ENCODE measurements around the gene MRPS34.

The MRPS34 gene

DNA sequence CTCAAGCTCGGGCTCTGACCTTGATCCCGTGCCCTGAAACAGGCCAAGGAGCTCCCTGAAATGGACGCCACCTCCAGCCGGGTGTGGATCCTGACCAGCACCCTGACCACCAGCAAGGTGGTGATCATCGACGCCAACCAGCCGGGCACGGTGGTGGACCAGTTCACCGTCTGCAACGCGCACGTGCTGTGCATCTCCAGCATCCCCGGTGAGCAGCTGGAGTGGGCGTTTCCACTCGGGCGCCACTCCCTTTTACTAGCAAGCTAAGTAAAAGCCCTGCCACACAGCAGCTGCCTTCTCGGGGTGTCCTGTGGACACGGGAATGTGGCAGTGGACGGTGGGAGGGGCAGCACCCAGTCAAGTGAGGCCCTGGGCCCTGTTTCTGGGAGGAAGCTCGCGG is 8.0 kb downstream of the MRPS34 start:
- Histone ChIP-seq H3K4me2 (no peak overlapping the region), H3K9ac (no peak overlapping the region), H3K36me3 (peaks cover 78% of the 10 kb centered on the region), H3K27me3 (no peaks in the 10 kb centered on the region), H3K4me3 (no peak overlapping the region), H3K4me1 (peaks cover 47% of the 10 kb centered on the region), H3K27ac (peak overlapping the region; percentile 3; the same call in 1 of the 2 replicates), H3K9me3 (no peaks in the 10 kb centered on the region), H4K20me1 (peaks cover 56% of the 10 kb centered on the region)
- TF ChIP-seq Cebpa-rat (IDR thresholded peaks at IDR 0.05): no peak

DNA sequence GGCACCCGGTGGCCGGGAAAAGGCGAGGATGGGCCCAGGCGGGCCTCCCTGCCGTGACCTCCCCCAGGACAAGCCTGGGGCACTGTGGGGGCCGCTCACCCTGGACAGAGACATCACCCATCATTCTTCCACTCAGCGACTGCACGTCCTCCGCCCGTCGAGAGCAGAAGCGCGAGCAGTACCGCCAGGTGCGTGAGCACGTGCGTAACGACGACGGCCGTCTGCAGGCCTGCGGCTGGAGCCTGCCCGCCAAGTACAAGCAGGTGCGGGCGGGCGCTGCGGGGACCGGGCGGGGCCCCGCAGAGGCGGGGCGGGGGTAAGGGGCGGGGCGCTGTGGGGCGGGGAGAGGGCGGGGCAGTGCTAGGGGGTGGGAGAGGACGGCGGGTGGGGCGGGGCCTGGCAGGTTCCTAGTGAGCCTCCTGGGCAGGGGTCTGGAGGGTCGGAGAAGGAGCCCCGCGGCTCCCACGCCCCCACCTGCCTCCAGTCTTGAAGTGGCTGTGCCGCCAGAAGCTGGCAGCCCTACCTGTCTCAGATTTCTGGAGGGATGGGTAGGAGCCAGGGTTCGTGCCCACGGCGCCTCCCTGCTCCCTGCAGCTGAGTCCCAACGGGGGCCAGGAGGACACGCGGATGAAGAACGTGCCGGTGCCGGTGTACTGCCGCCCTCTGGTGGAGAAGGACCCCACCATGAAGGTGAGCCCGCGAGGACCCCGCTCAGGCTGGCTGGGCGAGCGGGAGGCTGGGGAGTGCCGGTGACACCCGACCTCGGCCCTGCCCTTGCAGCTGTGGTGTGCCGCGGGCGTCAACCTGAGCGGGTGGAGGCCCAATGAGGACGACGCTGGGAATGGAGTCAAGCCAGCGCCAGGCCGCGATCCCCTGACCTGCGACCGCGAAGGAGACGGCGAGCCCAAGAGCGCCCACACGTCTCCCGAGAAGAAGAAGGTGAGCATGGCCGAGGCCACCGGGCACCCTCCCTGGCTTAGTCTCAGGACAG is 9.1 kb downstream of the MRPS34 start:
- H3K4me2 ChIP-seq: peak overlapping the region; percentile 95
- H3K4me3 ChIP-seq: peak overlapping the region; percentile 58

DNA sequence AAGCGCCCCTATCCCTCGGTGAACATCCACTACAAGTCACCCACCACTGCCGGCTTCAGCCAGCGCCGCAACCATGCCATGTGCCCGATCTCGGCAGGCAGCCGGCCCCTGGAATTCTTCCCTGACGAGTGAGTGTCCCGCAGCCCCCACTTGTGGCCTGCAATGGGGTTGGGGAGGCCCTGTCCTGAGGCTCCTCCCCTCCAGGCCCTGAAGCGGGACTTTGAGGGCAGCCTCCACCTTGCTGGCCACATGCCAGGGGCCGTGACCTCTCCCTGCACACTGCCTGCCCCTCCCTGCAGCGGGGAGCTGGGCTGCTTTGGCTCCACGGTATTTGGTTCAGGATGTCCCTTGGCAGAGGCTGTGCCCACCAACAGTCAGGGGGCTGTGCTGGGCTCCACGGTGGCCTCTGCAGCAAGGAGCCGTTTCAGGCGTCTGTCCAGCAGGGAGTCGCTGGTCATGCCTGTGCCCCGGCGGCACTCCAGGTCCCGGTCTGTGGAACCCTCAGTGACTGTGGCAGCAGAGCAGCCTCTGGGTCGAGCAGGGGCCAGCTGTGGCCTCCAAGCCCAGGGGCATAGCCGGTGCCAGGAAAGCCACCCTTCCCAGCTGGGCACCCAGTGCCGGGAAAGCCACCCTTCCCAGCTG is 9.9 kb downstream of the MRPS34 start:
- peak overlapping the region; percentile 58 for H3K4me3 ChIP-seq

More for the DNA sequence above, 9.1 kb downstream of the MRPS34 start:
- Histone ChIP-seq H3K4me1 (peaks cover 51% of the 10 kb centered on the region), H3K9me3 (no peaks in the 10 kb centered on the region), H3K27ac (peak overlapping the region; percentile 87), H3K27me3 (no peaks in the 10 kb centered on the region), H3K36me3 (peaks cover 78% of the 10 kb centered on the region), H3K9ac (peak overlapping the region; percentile 73; the same call in 1 of the 2 replicates), H4K20me1 (peaks cover 56% of the 10 kb centered on the region)
- no peak for TF ChIP-seq Cebpa-rat (IDR thresholded peaks at IDR 0.05)

DNA sequence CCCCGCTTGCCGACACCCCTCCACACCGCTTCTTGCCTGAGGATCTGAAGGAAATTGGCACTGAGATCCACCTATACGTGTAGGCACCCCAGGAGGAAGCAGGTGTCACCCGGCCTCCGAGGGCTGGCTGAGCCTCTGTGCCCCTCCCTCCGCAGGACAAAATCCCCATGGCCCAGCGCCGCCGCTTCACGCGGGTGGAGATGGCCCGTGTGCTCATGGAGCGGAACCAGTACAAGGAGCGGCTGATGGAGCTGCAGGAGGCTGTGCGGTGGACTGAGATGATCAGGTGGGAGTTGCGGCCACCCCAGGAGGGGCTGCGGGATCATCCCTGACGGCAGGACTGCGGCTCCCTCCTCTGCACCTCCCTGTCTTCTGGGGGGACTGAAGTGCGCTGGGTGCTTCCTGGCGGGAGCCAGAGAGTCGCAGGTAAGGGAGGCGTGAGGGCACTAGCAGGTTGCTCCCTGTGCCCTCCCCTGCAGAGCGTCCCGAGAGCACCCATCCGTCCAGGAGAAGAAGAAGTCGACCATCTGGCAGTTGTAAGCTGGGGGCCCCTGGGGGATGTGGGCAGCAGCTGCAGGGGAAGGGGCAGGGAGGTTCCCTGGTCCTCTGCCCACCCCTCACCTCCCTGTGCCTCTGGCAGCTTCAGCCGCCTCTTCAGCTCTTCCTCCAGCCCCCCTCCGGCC is 10.6 kb downstream of the MRPS34 start:
- peaks cover 51% of the 10 kb centered on the region for H4K20me1 ChIP-seq
- H3K4me2 ChIP-seq: peak overlapping the region; percentile 95
- no peaks in the 10 kb centered on the region for H3K27me3 ChIP-seq

More for the DNA sequence above, 9.9 kb downstream of the MRPS34 start:
- H3K9me3 ChIP-seq: no peaks in the 10 kb centered on the region
- H3K9ac ChIP-seq: peak overlapping the region; percentile 73
- peaks cover 50% of the 10 kb centered on the region for H4K20me1 ChIP-seq
- TF ChIP-seq Cebpa-rat (IDR thresholded peaks at IDR 0.05): no peak
- peaks cover 51% of the 10 kb centered on the region for H3K4me1 ChIP-seq
- H3K36me3 ChIP-seq: peaks cover 78% of the 10 kb centered on the region
- H3K27ac ChIP-seq: peak overlapping the region; percentile 87
- H3K27me3 ChIP-seq: no peaks in the 10 kb centered on the region
- peak overlapping the region; percentile 95 for H3K4me2 ChIP-seq

DNA sequence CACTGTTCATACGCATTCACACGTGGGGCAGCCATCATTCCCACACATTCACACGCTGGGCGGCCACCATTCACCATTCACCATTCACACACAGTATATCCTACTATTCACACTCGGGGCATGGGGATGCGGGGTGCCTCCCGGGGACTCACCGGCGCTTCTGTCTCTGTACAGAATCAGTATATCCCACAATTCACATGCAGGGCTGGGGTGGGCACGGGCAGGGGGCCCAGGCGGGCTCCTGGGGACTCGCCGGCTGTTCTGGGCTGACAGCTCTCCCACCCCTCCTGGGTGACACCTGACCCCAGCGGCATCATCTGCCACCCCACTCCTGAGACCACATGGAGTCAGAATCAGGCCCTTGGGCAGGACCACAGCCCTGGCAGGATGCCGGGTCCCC is 11.2 kb downstream of the MRPS34 start:
- peak overlapping the region; percentile 58 for H3K4me3 ChIP-seq
- peaks cover 77% of the 10 kb centered on the region for H3K36me3 ChIP-seq
- H3K4me1 ChIP-seq: peaks cover 60% of the 10 kb centered on the region
- peak overlapping the region; percentile 87 for H3K27ac ChIP-seq
- H3K4me2 ChIP-seq: peak overlapping the region; percentile 95
- peak overlapping the region; percentile 73 for H3K9ac ChIP-seq
- H3K9me3 ChIP-seq: no peaks in the 10 kb centered on the region
- no peaks in the 10 kb centered on the region for H3K27me3 ChIP-seq
- no peak for TF ChIP-seq Cebpa-rat (IDR thresholded peaks at IDR 0.05)
- peaks cover 56% of the 10 kb centered on the region for H4K20me1 ChIP-seq

More for the DNA sequence above, 10.6 kb downstream of the MRPS34 start:
- Histone ChIP-seq H3K9ac (peak overlapping the region; percentile 73), H3K9me3 (no peaks in the 10 kb centered on the region), H3K4me1 (peaks cover 54% of the 10 kb centered on the region), H3K36me3 (peaks cover 78% of the 10 kb centered on the region), H3K27ac (peak overlapping the region; percentile 87), H3K4me3 (peak overlapping the region; percentile 58)
- no peak for TF ChIP-seq Cebpa-rat (IDR thresholded peaks at IDR 0.05)

DNA sequence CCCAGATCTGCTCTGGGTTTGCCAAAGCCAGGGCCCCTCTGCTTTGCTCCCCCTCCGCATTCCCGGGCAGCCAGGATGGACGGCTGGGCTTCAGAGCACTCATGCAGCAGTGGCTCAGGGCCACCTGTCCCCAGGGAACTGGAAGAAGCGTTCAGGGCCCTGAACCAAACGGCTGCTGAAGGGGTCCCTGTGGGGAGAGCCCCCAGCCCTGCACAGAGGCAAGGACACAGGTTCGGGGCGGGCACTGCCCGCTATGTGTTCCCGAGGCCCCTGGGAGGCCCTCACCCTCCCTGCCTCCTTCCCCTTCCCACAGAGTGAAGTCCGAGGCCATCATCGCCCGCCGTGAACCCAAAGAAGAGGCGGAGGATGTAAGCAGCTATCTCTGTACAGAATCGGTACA is 12.0 kb downstream of the MRPS34 start:
- Histone ChIP-seq H3K27me3 (no peaks in the 10 kb centered on the region), H3K4me2 (peak overlapping the region; percentile 95), H3K27ac (peak overlapping the region; percentile 64), H3K9ac (0 out of 2 replicates have a peak overlapping the region, but pooled peaks have one; percentile 29), H3K4me3 (no peak overlapping the region), H3K4me1 (peaks cover 61% of the 10 kb centered on the region), H3K36me3 (peaks cover 77% of the 10 kb centered on the region), H4K20me1 (peaks cover 62% of the 10 kb centered on the region), H3K9me3 (no peaks in the 10 kb centered on the region)
- TF ChIP-seq Cebpa-rat (IDR thresholded peaks at IDR 0.05): no peak

DNA sequence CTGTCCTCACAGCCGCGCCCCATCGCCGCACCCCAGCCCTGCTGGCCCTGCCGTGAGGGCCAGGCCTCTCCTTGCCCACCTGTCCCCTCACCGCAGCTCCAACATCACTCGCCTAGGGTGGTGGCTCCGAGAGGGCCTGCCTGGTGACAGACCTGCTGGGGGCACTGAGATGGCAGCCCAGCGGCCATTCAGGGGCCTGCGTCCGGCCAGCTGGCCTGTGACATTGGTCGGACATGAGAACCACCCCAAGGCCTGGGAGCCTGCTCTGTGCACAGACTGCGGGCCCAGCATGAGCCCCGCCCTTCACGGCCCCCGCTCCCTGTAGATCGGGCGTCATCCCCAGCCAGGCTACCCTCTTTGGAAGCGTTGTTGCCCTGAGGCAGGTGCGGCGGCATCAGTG is 13.4 kb downstream of the MRPS34 start:
- Histone ChIP-seq H3K36me3 (peaks cover 75% of the 10 kb centered on the region), H3K4me1 (peaks cover 61% of the 10 kb centered on the region), H3K9ac (no peak overlapping the region), H3K27me3 (no peaks in the 10 kb centered on the region), H3K4me2 (no peak overlapping the region), H4K20me1 (peaks cover 63% of the 10 kb centered on the region), H3K4me3 (no peak overlapping the region), H3K9me3 (no peaks in the 10 kb centered on the region), H3K27ac (no peak overlapping the region)
- no peak for TF ChIP-seq Cebpa-rat (IDR thresholded peaks at IDR 0.05)

DNA sequence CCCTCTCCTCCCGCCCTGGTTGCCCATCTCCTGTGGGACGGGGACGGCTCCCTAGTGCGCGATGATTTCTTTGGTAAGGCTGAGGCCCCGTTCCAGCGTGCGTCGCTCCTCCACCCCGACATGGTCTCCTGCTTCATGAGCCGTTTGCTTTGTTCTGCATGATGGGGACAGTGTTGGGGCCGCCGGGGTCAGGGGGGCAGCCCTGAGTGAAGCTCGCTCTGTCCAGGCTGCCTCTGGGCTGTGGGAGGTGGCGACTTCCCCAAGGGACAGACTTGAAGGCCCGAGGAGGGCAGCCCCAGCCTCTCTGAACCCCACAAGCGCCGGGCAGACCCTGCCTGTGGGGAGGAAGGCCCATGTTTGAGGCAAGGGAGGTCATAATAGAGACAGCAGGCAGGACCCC is 14.0 kb downstream of the MRPS34 start:
- Histone ChIP-seq H3K27me3 (no peaks in the 10 kb centered on the region), H3K9me3 (no peaks in the 10 kb centered on the region), H3K4me3 (no peak overlapping the region), H4K20me1 (peaks cover 63% of the 10 kb centered on the region), H3K4me1 (peaks cover 56% of the 10 kb centered on the region), H3K9ac (0 out of 2 replicates have a peak overlapping the region, but pooled peaks have one; percentile 10), H3K4me2 (no peak overlapping the region), H3K27ac (no peak overlapping the region; the same call in 1 of the 2 replicates), H3K36me3 (peaks cover 75% of the 10 kb centered on the region)
- no peak for TF ChIP-seq Cebpa-rat (IDR thresholded peaks at IDR 0.05)
